KMS-11 (cell line): ENCODE measurements around the gene LZTS2.

Source experiments
- H2AFZ ChIP-seq: fragments of 200-600 bp; sonication (generic); 2 replicates; pipeline ENCODE4 v1.6.1; 2016; ENCODE audit warnings: antibody characterized with exemption, mixed run types, low read depth
- H3K27ac ChIP-seq: fragments of 200-600 bp; sonication (generic); 2 replicates; pipeline ENCODE4 v1.6.1; 2016; ENCODE audit warnings: mild to moderate bottlenecking, mixed run types
- H3K27me3 ChIP-seq: fragments of 200-600 bp; sonication (generic); 2 replicates; pipeline ENCODE4 v1.6.1; 2017; ENCODE audit warnings: mild to moderate bottlenecking, low read depth, mixed run types, moderate library complexity; ENCODE audit not compliant: insufficient read depth
- H3K36me3 ChIP-seq: fragments of 200-600 bp; sonication (generic); 2 replicates; pipeline ENCODE4 v1.6.1; 2017; ENCODE audit warnings: mild to moderate bottlenecking, mixed run types; ENCODE audit not compliant: insufficient read depth
- H3K4me1 ChIP-seq: fragments of 200-600 bp; sonication (generic); 2 replicates; pipeline ENCODE4 v1.6.1; 2016; ENCODE audit warnings: mild to moderate bottlenecking, low read depth, mixed run types; ENCODE audit not compliant: poor library complexity, severe bottlenecking
- H3K4me2 ChIP-seq: fragments of 200-600 bp; sonication (generic); 2 replicates; pipeline ENCODE4 v1.7.0; 2016; ENCODE audit warnings: mild to moderate bottlenecking, mixed run types
- H3K4me3 ChIP-seq: fragments of 200-600 bp; sonication (generic); IDR thresholded peaks from 2 replicates; pipeline ENCODE4 v1.6.1; 2017; ENCODE audit warnings: low read depth, low read length, mixed read lengths; ENCODE audit not compliant: insufficient read depth
- H3K79me2 ChIP-seq: fragments of 200-600 bp; sonication (generic); 2 replicates; pipeline ENCODE4 v1.6.1; 2016; ENCODE audit warnings: low read depth, mixed run types; ENCODE audit not compliant: insufficient read depth
- H3K9ac ChIP-seq: fragments of 200-600 bp; sonication (generic); 2 replicates; pipeline ENCODE4 v1.6.1; 2016; ENCODE audit warnings: mild to moderate bottlenecking, mixed run types
- H4K20me1 ChIP-seq: fragments of 200-600 bp; sonication (generic); 2 replicates; pipeline ENCODE4 v1.6.1; 2016; ENCODE audit warnings: mild to moderate bottlenecking, mixed run types; ENCODE audit not compliant: insufficient read depth
- TF ChIP-seq, protein P1 (sequence below): fragments of 200-600 bp; sonication (generic); conservative IDR thresholded peaks from 2 replicates; pipeline ENCODE4 v1.6.1; 2017; ENCODE audit warnings: low read depth, mild to moderate bottlenecking, antibody characterized with exemption, low read length, moderate library complexity, mixed read lengths

The LZTS2 gene

DNA sequence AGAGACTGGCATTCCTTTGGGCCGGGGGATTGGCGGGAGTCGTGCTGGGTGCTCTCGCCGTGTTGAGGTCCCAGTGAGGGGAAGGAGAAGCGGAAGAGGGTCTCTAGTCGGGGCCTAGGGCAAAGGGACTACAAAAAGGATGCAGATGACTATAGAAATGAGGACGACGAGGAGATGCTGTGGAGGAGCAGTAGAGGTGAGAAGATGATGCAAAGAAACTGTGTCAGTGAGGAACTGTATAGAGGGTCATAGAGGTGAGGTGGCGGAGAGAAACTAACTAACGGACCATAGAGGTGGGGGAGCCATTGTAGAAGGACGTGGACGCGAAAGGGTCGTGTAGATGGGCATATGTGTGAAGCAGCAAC, 11.9 kb upstream of the LZTS2 start:
- Histone ChIP-seq H3K36me3 (peaks cover 5% of the 10 kb centered on the region; the same call in 1 of the 2 replicates), H3K79me2 (peaks cover 36% of the 10 kb centered on the region), H4K20me1 (no peaks in the 10 kb centered on the region), H2AFZ (peak overlapping the region; percentile 94), H3K9ac (peak overlapping the region; percentile 82), H3K4me1 (peaks cover 26% of the 10 kb centered on the region), H3K27me3 (no peaks in the 10 kb centered on the region), H3K27ac (peak overlapping the region; percentile 49), H3K4me2 (peak overlapping the region; percentile 93), H3K4me3 (peak overlapping the region; percentile 29)
- TF ChIP-seq, protein P1, sequence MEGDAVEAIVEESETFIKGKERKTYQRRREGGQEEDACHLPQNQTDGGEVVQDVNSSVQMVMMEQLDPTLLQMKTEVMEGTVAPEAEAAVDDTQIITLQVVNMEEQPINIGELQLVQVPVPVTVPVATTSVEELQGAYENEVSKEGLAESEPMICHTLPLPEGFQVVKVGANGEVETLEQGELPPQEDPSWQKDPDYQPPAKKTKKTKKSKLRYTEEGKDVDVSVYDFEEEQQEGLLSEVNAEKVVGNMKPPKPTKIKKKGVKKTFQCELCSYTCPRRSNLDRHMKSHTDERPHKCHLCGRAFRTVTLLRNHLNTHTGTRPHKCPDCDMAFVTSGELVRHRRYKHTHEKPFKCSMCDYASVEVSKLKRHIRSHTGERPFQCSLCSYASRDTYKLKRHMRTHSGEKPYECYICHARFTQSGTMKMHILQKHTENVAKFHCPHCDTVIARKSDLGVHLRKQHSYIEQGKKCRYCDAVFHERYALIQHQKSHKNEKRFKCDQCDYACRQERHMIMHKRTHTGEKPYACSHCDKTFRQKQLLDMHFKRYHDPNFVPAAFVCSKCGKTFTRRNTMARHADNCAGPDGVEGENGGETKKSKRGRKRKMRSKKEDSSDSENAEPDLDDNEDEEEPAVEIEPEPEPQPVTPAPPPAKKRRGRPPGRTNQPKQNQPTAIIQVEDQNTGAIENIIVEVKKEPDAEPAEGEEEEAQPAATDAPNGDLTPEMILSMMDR, result no peak

DNA sequence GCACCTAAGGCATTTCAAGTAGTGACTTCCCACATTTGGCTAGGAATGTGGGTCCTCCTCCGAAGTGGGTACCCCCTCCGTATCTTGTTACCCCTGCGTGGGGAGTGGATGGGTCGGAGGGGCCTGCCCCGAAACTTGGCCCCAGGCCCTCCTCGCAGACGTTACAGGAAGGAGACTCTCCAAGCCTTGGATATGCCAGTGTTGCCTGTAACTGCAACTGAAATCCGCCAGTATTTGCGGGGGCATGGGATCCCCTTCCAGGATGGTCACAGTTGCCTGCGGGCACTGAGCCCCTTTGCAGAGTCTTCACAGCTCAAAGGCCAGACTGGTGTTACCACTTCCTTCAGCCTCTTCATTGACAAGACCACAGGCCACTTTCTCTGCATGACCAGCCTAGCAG, 11.4 kb upstream of the LZTS2 start:
- Histone ChIP-seq H3K27ac (0 out of 2 replicates have a peak overlapping the region, but pooled peaks have one; percentile 49), H2AFZ (peak overlapping the region; percentile 94; the same call in 1 of the 2 replicates), H3K4me1 (peaks cover 26% of the 10 kb centered on the region), H3K79me2 (peaks cover 36% of the 10 kb centered on the region), H3K27me3 (no peaks in the 10 kb centered on the region), H3K4me2 (peak overlapping the region; percentile 93), H3K9ac (peak overlapping the region; percentile 82; the same call in 1 of the 2 replicates), H4K20me1 (no peaks in the 10 kb centered on the region), H3K4me3 (no peak overlapping the region), H3K36me3 (peaks cover 5% of the 10 kb centered on the region; the same call in 1 of the 2 replicates)
- TF ChIP-seq, protein P1, result no peak

DNA sequence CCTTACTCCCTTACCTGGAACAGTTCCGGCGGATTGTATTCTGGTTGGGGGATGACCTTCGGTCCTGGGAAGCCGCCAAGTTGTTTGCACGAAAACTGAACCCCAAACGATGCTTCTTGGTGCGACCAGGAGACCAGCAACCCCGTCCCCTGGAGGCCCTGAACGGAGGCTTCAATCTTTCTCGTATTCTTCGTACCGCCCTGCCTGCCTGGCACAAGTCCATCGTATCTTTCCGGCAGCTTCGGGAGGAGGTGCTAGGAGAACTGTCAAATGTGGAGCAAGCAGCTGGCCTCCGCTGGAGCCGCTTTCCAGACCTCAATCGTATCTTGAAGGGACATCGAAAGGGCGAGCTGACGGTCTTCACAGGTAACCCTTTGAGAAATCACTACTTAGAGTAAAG, 10.5 kb upstream of the LZTS2 start:
- TF ChIP-seq, protein P1, result no peak
- H3K36me3 ChIP-seq, result peaks cover 5% of the 10 kb centered on the region; the same call in 1 of the 2 replicates
- H3K4me2 ChIP-seq, result peak overlapping the region; percentile 93

DNA sequence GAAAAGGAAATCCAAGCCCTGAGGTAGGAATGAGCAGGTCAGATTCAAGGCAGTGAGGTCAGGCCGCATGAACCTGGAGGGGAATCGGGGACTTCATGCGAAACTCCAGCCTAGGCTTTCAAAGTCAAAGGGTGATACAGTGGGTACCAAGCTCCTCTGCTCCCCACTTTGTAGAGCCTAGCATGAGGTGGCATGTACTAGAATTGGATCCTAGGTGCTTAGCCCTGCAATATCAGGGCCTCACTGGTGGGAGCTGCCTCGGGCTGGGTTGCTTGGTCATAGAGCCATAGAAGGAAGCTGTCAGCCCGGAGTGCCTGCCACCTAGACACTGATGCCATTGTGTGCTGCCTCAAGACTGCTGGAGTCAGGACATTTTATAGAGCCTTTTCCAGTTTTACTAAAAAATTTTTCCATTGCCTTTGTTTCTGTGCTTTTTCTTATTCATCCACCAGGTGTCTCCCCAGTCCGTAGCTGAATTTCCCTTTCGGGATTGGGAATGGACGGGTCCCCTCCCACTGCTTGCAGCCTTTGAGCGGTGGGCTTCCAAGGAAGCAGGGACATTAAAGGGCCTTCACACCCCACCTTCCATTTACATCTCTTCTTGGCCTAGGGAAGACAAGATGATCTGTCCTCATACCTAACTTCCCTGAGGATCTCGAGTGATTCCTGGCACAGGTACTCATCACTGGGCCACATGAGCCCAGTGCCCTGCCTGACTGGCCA, 5.5 kb upstream of the LZTS2 start:
- Histone ChIP-seq H3K4me2 (no peak overlapping the region), H3K79me2 (peaks cover 17% of the 10 kb centered on the region), H4K20me1 (no peaks in the 10 kb centered on the region), H3K4me1 (peaks cover 23% of the 10 kb centered on the region), H3K36me3 (peaks cover 5% of the 10 kb centered on the region; the same call in 1 of the 2 replicates), H3K4me3 (no peak overlapping the region), H3K9ac (no peak overlapping the region), H3K27me3 (no peaks in the 10 kb centered on the region), H2AFZ (no peak overlapping the region), H3K27ac (no peak overlapping the region)
- TF ChIP-seq, protein P1, result peak; percentile 58

More for the DNA sequence above, 10.5 kb upstream of the LZTS2 start:
- Histone ChIP-seq H3K9ac (no peak overlapping the region), H3K4me3 (no peak overlapping the region), H2AFZ (no peak overlapping the region), H4K20me1 (no peaks in the 10 kb centered on the region), H3K27me3 (no peaks in the 10 kb centered on the region), H3K79me2 (peaks cover 36% of the 10 kb centered on the region), H3K4me1 (peaks cover 26% of the 10 kb centered on the region), H3K27ac (no peak overlapping the region)
